BLaER1 treated with 17β-estradiol and CSF1 and Interleukin-3, amounts not matched to agents 10 nM and 100 nM (cell line): Measurements from ENCODE around the gene HTT-AS.
"Not testable (repeated sequence)": the region's sequence is repeated elsewhere in the genome, so short reads cannot be mapped to it uniquely, and the experiment has no call there.

Source experiments
- H3K27ac ChIP-seq, 11 experiments: shearing (Covaris generic); formaldehyde crosslinking; 2 replicates each; pipeline ENCODE4 v1.8.1; 2022
- H3K27me3 ChIP-seq, 11 experiments: shearing (Covaris generic); formaldehyde crosslinking; 2 replicates each; pipeline ENCODE4 v1.8.1; 2022
- H3K36me3 ChIP-seq, 11 experiments: shearing (Covaris generic); formaldehyde crosslinking; 2 replicates each; pipeline ENCODE4 v1.8.1; 2022
- H3K4me1 ChIP-seq, 10 experiments: shearing (Covaris generic); formaldehyde crosslinking; 2 replicates each; pipeline ENCODE4 v1.8.1; 2022
- H3K4me2 ChIP-seq, 11 experiments: shearing (Covaris generic); formaldehyde crosslinking; 2 replicates each; pipeline ENCODE4 v1.8.1; 2022
- H3K4me3 ChIP-seq, 10 experiments: shearing (Covaris generic); formaldehyde crosslinking; 2 replicates each; pipeline ENCODE4 v1.8.1; 2022
- H3K9ac ChIP-seq, 11 experiments: shearing (Covaris generic); formaldehyde crosslinking; 2 replicates each; pipeline ENCODE4 v1.8.1; 2022
- H3K9me3 ChIP-seq, 11 experiments: shearing (Covaris generic); formaldehyde crosslinking; replicated peaks in 1 of 11; 2 replicates each; pipeline ENCODE4 v1.8.1; 2022
- H4K20me1 ChIP-seq, 11 experiments: shearing (Covaris generic); formaldehyde crosslinking; 2 replicates each; pipeline ENCODE4 v1.8.1; 2022
- Cebpa-rat ChIP-seq, 11 experiments: shearing (Covaris generic); IDR thresholded peaks; 2 replicates each; pipeline ENCODE4 v1.8.1; 2022

Gene HTT-AS

DNA sequence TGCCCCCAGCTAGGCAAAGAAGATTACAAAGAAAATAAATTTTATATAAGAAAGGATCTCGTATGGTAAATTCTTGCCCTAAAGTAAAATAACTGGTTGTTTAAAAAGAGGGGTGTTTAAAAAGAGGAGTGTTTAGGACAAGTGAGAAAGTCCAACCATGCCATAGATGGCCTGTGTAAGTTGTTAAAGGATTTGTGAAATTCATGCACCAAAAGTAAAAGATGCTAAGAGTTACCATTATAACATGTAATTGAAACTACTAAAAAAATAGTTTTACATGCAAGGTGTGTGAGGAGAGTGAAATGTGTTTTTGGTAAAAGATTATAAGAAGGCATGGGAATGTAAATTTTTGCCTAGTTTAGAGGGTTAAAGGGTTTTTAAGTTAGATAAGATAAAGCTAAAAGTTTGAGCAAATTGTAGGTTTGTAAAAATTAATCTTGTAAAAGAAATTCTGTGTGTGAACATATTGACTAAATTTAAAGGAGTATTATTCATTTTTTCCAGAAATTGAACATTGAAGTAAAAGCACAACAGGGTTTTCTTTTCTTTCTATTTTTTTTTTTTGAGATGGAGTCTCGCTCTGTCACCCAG is 20.1 kb downstream of the HTT-AS start:
- Histone ChIP-seq H3K36me3 (no peaks in the 10 kb centered on the region; a peak in 2 of 22 replicates), H4K20me1 (no peaks in the 10 kb centered on the region), H3K4me3 (no peak overlapping the region), H3K4me1 (0 out of 20 replicates have a peak, but pooled peaks cover 0 to 4% (median 0%) of the 10 kb centered on the region in 10 experiments), H3K9me3 (peaks cover 47 to 59% (median 53%) of the 10 kb centered on the region in 11 experiments), H3K9ac (no peak overlapping the region), H3K27me3 (no peaks in the 10 kb centered on the region), H3K27ac (no peak overlapping the region), H3K4me2 (no peak overlapping the region)
- no peak for TF ChIP-seq Cebpa-rat (IDR thresholded peaks at IDR 0.05)

DNA sequence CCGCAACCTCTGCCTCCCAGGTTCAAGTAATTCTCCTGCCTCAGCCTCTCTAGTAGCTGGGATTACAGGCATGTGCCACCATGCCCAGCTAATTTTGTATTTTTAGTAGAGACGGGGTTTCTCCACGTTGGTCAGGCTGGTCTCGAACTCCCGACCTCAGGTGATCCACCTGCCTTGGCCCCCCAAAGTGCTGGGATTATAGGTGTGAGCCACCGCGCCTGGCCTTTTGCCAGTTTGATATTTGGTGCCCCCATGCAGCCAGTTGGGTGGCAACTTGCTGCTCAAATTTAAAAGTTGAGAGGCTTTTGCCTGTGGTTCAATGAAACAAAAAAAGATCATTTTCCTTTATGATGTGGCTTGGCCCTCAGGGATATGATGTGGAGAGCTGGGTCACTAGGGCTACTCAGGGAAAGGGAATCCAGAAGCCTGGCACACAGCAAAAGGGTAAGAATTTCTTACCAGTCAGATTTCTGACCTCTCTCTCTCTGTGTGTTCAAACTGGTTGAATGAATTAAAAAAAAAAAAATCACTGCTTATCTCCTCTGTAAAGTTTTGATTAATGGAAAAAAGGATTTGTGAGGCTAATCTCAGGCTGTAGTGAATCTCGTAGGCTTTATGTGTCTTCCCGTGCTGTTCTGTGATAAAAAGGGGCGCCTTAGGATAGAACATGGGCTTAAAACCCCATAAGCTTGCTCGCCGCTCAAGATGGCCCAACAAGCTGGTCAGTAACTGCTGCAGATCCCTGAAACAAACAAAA is 23.0 kb downstream of the HTT-AS start:
- H3K4me2 ChIP-seq, H3K9ac ChIP-seq, H3K36me3 ChIP-seq, H4K20me1 ChIP-seq, H3K4me3 ChIP-seq, H3K27me3 ChIP-seq, H3K27ac ChIP-seq: not testable (repeated sequence)
- peaks cover 8 to 17% (median 13%) of the 10 kb centered on the region in 10 experiments; a peak in 17 of 20 replicates for H3K4me1 ChIP-seq
- H3K9me3 ChIP-seq: peaks cover 38 to 48% (median 41%) of the 10 kb centered on the region in 11 experiments

DNA sequence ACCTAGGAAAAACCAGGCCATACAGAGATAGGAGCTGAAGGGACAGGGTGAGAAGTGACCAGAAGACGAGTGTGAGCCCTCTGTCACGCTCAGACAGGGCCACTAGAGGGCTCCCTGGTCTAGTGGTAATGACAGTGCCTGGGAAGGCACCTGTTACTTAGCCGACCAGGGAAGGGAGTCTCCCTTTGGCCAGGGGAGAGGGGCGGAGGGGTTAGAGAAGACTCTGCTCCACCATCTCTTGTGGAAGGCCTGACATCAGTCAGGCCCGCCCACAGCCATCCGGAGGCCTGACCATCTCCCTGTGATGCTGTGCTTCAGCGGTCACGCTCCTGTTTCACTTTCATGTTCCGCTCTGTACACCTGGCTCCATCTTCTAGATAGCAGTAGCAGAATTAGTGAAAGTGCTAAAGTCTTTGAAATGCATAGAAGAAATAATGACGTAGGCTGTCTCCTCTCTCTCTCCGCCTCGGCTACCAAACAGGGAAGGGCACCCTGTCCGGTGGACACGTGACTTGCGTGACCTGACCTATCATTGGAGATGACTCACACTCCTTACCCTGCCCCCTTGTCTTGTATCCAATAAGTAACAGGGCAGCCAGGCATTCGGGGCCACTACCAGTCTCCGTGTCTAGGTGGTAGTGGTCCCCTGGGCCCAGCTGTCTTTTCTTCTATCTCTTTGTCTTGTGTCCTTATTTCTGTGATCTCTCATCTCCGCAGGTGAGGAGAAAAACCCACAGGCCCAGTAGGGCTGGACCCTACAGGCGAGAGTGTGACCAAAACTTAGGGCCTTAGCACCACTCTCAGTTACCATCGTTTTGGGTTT is 26.7 kb downstream of the HTT-AS start:
- no peaks in the 10 kb centered on the region for H3K27me3 ChIP-seq
- no peak overlapping the region for H3K4me3 ChIP-seq
- no peak overlapping the region for H3K27ac ChIP-seq
- no peaks in the 10 kb centered on the region for H3K36me3 ChIP-seq
- H4K20me1 ChIP-seq: no peaks in the 10 kb centered on the region
- peak overlapping the region; percentile 47 to 85 (median 51) for H3K4me2 ChIP-seq
- peaks cover 1 to 24% (median 12%) of the 10 kb centered on the region in 11 experiments; a peak in 20 of 22 replicates for H3K9me3 ChIP-seq
- H3K9ac ChIP-seq: no peak overlapping the region
- peaks cover 24 to 35% (median 30%) of the 10 kb centered on the region in 10 experiments for H3K4me1 ChIP-seq
- TF ChIP-seq Cebpa-rat (IDR thresholded peaks at IDR 0.05): no peak

DNA sequence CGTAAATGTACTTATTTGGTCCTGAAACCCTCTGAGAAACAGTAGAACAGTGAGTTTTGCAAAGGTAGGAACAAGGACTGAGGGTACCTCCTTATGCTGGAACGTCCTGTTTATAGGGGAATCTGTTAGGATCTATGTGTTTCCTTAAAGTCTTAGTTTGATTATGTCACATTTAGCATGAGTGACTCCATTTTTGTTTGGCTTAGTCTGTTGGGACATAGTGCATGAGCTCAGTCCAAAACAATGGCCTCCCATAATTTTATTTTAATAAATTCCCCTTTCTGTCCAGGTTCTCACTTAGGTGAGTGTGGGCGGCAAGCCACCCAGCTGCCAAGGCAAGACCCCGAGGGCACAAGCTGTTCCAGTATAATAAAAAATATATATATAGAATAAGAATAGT is 27.7 kb downstream of the HTT-AS start:
- Histone ChIP-seq H3K27ac (no peak overlapping the region), H3K4me2 (peak overlapping the region in 4 of 11 experiments; percentile 40 to 64 (median 49); a peak in 3 of 22 replicates), H3K9me3 (peaks cover 0 to 17% (median 9%) of the 10 kb centered on the region in 11 experiments; a peak in 13 of 22 replicates), H3K4me3 (no peak overlapping the region), H3K36me3 (no peaks in the 10 kb centered on the region), H3K4me1 (peaks cover 33 to 46% (median 39%) of the 10 kb centered on the region in 10 experiments), H4K20me1 (no peaks in the 10 kb centered on the region), H3K9ac (no peak overlapping the region), H3K27me3 (no peaks in the 10 kb centered on the region)
- TF ChIP-seq Cebpa-rat (IDR thresholded peaks at IDR 0.05): no peak

DNA sequence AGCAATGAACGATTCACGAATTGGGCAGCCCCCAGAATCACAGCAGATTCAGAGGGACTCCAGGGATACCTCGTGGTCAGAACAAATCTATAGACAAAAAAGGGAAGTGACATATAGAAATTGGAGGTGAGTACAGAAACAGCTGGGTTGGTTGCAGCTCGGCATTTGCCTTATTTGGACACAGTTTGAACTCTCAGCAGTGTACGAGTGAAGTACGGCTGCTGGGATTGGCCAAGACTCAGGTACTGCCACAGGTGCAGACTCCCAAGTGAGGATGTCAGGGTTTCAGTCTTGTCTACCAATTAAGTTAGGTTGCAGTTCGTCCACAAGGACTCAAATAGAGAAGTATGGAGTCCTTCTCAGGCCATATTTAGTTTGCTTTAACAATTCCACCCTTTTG is 28.2 kb downstream of the HTT-AS start:
- no peaks in the 10 kb centered on the region for H3K36me3 ChIP-seq
- peaks cover 35 to 51% (median 44%) of the 10 kb centered on the region in 10 experiments for H3K4me1 ChIP-seq
- no peaks in the 10 kb centered on the region for H3K27me3 ChIP-seq
- no peaks in the 10 kb centered on the region for H4K20me1 ChIP-seq
- no peak overlapping the region for H3K9ac ChIP-seq
- no peak overlapping the region for H3K27ac ChIP-seq
- peaks cover 0 to 17% (median 9%) of the 10 kb centered on the region in 11 experiments; a peak in 13 of 22 replicates for H3K9me3 ChIP-seq
- H3K4me3 ChIP-seq: no peak overlapping the region
- TF ChIP-seq Cebpa-rat (IDR thresholded peaks at IDR 0.05): no peak
- peak overlapping the region in 7 of 11 experiments; percentile 40 to 64 (median 54); a peak in 9 of 22 replicates for H3K4me2 ChIP-seq

DNA sequence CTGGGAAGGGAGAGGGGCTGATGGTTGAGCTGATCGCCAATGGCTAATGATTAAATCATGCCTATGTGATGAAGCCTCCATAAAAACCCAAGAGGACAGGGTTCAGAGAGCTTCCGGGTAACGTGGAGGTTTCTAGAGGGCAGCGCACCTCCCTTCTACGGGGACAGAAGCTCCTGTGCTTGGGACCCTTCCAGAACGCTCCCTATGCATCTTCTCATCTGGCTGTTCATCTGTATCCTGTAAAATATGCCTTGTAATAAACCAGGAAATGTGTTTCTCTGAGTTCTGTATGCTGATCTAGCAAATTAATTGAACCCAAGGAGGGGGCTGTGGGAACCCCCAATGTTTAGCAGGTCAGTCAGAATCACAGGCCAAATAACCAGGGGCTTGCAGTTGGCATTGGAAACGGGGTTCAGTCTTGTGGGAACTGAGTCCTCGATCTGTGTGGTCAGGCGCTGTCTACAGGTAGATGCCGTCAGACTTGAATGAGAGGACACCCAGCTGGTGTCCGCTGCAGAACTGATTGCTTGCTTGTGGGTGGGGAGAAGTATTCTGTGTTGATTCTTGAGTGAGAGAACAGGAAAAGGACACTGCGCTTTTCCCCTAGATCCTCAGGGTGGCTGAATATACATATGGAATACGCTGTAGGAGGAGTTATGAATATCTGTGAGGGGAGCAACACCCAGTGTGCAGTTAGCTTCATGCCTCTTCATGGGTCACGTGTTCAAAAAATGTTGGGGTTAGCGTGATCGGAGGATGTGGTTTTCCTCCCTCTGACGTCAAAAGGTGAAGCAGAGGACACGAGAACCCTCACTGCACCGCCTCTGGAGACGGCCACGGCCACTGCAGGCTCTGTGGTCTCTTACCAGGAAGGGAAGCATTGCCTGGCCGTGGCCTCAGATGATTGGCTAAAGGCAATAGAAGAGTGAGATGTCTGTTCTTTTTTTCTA is 29.2 kb downstream of the HTT-AS start:
- peak overlapping the region in 2 of 11 experiments; percentile 13 to 33; a peak in 2 of 22 replicates for H3K27ac ChIP-seq
- H3K9ac ChIP-seq: no peak overlapping the region
- peaks cover 45 to 61% (median 54%) of the 10 kb centered on the region in 10 experiments for H3K4me1 ChIP-seq
- no peaks in the 10 kb centered on the region for H3K36me3 ChIP-seq
- H3K4me3 ChIP-seq: no peak overlapping the region
- H3K4me2 ChIP-seq: peak overlapping the region; percentile 40 to 64 (median 47); a peak in 21 of 22 replicates
- H3K27me3 ChIP-seq: no peaks in the 10 kb centered on the region
- peaks cover 0 to 17% (median 9%) of the 10 kb centered on the region in 11 experiments; a peak in 13 of 22 replicates for H3K9me3 ChIP-seq
- TF ChIP-seq Cebpa-rat (IDR thresholded peaks at IDR 0.05): no peak
- no peaks in the 10 kb centered on the region for H4K20me1 ChIP-seq

DNA sequence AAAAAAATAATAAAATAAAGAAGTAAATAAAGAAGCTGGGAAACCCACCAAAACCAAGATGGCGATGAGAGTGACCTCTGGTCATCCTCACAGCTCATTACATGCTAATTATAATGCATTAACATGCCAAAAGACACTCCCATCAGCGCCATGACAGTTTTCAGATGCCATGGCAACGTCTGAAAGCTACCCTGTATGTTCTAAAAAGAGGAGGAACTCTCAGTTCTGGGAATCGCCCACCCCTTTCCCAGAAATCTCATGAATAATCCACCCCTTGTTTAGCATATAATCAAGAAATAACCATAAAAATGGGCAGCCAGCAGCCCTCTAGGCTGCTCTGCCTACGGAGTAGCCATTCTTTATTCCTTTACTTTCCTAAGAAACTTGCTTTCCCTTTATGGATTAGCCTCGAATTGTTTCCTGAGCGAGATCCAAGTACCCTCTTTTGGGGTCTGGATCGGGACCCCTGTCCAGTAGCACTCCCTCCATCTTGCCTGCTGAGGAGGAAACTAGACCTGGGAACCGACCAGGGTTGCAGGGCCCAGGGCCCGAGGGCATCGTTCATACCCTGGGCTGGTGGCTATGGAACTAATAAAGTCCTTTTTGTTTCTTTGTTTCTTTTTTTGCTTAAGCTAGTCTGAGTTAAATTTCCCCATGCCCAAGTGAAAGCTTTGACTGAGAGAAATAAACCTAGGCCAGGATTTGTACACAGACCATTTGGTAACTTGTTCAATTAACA is 30.9 kb downstream of the HTT-AS start:
- TF ChIP-seq Cebpa-rat (IDR thresholded peaks at IDR 0.05): no peak
- Histone ChIP-seq H3K4me3 (no peak overlapping the region), H3K4me2 (no peak overlapping the region), H3K36me3 (no peaks in the 10 kb centered on the region), H4K20me1 (no peaks in the 10 kb centered on the region), H3K9ac (no peak overlapping the region), H3K4me1 (peaks cover 48 to 69% (median 59%) of the 10 kb centered on the region in 10 experiments), H3K27ac (no peak overlapping the region), H3K27me3 (no peaks in the 10 kb centered on the region), H3K9me3 (peaks cover 0 to 17% (median 9%) of the 10 kb centered on the region in 11 experiments; a peak in 13 of 22 replicates)
